Epithelial cell of proximal tubule (primary cell): ENCODE data around the gene H2AZ1. TPM values are rescaled to one million over a fixed set of nuclear protein-coding genes. Genes with fewer than 3 reads are reported as not detected.
"Not testable (repeated sequence)": the region's sequence is repeated elsewhere in the genome, so short reads cannot be mapped to it uniquely, and the experiment has no call there.

Experiments used
- DNase-seq: peaks from one replicate; pipeline ENCODE4 v3.0.0-alpha.2; 2011; ENCODE audit warnings: low read depth
- H3K4me3 ChIP-seq: 2 replicates; pipeline ENCODE4 v1.5.1; 2011; ENCODE audit warnings: low read depth, mild to moderate bottlenecking, low read length
- CTCF ChIP-seq: conservative IDR thresholded peaks from 2 replicates; pipeline ENCODE4 v1.5.1; 2012; ENCODE audit warnings: low read depth, mild to moderate bottlenecking, low read length
- total RNA-seq: library from RNA; depleted of rRNA; stranded (reverse); fragments of >200 nt; gene quantifications from 2 replicates; pipeline ENCODE4 v1.2.3, GENCODE V29; 2015

Gene H2AZ1
- total RNA-seq, 1 donor from 2014 or later = 703 TPM

DNA sequence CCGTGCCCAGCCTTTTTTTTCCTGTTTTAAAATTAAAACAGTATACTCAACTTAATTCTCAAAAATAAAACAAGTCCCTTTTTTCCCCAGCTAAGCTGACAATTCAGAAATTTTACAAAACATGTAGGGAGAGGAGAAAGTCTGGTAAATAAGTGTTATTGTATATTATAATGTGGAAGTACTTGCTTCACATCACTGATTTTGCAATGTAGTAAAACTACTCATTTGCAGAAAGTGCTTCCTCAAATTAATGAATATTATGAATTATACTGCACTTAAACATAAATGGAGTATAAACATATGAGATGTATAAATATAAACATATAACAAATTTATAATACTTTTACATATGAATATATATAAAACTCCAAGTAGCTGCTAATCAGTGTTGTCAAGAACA is 11.6 kb upstream of the H2AZ1 start:
- no peak for TF ChIP-seq CTCF
- H3K4me3 ChIP-seq = no peak overlapping the region

DNA sequence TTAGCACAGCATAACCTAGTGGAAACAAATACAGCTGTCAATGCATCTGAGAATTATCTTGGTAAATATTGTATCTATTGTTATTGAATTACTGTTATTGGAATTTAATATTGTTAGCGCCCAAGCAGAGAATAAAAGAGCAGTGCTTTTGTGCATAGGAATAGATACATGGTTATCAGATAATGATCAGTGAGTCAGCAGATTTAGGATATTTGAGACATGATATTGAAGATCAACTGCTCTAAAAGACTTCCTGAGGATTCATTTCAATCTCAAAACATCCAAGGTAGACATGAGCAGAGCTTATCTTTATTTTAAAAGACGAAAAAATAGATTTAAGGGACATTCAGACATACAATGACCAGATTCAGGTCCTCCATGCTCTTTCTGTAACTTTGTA is 10.6 kb upstream of the H2AZ1 start:
- no peak for TF ChIP-seq CTCF
- no peak for DNase-seq
- no peak overlapping the region for H3K4me3 ChIP-seq

More for the DNA sequence above, 11.6 kb upstream of the H2AZ1 start:
- DNase-seq = no peak

- not testable (repeated sequence) for H3K4me3 ChIP-seq, DNase-seq
These were observed 8.1 kb upstream of the H2AZ1 start for GRCh38 chr4:99958207-99958606.

DNA sequence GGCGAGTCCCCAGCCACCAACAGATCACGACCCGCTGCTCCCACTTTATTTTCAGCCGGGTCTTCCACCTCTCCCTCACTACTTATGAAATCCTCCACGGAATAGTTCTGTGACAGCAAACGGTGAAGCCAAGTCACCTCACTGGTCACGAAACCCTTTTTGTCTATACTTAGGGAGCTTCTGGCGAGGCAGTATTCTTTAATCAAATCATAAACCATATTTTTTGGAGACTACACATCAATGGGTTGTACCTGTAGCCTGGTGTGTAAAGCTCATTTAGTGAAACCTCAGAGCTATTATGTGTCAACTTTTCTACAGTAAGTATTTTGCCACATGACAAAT is 809 bp upstream of the H2AZ1 start:
- no peak for DNase-seq
- H3K4me3 ChIP-seq = peak overlapping the region; percentile 96
- no peak for TF ChIP-seq CTCF

DNA sequence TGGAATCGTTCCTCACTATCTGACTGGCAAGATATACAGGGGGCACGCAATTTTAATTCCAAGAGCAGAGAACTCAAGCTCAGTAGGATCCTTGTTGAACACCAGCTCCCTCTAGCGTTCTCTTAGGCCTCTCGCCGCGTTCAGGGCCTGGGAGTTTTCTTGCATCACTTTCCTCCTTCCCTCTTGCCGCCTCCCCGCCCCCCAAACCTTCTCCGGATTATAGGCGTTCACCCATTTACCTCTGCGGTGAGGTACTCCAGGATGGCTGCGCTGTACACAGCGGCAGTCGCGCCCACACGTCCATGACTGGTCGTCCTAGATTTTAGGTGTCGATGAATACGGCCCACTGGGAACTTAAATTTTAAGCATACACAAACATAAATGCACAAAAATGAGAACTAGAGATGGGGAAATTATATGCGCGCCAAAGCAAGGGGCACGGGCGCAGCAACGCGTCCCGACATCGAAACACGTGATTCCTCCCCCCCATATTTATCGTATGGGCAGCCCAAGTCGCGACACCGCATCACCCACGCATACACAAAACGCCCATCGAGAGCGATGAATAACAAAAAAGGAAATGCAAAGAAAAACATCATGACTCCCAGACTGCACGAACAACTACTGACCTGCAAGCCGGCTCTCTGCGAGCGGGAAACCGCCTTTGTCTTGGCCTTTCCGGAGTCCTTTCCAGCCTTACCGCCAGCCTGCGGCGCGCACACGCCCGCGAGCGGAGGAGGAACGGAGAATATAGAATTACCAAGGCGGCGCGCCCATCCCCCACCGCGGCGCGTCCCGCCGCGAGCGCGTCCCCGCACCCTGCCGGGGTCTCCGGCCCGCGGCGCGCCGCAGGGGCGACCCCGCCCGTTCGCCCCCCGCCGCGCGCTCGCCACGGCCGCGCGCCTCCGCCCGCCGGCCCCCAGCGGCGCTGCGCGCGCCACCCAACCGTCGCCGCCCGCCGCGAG is 759 bp downstream of the H2AZ1 start:
- TF ChIP-seq CTCF = peak; percentile 93
- DNase-seq = peak; percentile 67
- peak overlapping the region; percentile 96 for H3K4me3 ChIP-seq

DNA sequence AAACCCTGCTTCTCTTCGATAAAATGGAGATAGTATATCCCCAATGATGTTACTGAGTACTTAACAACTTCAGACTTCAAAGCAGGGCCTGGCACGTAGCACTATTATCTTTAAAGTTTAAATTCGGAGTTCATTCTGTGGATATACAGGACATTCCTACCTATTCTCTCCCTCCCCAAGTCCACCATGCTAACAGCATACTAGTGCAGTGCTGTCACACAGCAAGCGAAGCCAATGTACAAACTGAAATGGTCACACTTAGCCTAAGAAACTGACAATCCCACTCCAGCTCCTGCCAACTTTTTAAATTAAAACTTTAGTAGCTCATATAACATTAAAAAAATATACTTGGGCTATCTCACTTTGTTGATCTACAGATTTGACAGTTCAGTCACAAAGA is 2.5 kb downstream of the H2AZ1 start:
- no peak for DNase-seq
- peak overlapping the region; percentile 83 for H3K4me3 ChIP-seq
- no peak for TF ChIP-seq CTCF

DNA sequence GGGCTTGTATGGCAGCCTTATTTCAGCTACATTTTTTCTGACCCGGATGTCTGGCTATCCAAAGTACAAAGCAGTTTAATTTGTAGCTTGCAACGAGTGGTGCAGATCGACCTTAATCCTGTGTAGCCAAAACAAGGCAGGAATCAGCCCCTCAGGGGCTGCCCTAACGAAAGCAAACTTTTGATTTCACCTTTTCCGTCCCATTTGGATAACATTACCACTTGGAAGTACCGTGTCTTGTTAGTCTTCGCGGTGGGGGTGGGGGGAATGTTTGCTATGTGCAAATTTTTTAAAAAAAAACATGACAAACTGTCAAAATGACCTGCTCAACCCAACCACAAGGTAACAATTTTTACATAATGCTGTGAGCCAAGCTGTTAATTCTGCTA is 2.9 kb downstream of the H2AZ1 start:
- TF ChIP-seq CTCF = no peak
- DNase-seq = no peak
- peak overlapping the region; percentile 83 for H3K4me3 ChIP-seq
